Measurements from ENCODE around the gene LPAR1.
A peak's percentile ranks its signal among the peaks of the same experiment; 100 is the strongest.

DNA sequence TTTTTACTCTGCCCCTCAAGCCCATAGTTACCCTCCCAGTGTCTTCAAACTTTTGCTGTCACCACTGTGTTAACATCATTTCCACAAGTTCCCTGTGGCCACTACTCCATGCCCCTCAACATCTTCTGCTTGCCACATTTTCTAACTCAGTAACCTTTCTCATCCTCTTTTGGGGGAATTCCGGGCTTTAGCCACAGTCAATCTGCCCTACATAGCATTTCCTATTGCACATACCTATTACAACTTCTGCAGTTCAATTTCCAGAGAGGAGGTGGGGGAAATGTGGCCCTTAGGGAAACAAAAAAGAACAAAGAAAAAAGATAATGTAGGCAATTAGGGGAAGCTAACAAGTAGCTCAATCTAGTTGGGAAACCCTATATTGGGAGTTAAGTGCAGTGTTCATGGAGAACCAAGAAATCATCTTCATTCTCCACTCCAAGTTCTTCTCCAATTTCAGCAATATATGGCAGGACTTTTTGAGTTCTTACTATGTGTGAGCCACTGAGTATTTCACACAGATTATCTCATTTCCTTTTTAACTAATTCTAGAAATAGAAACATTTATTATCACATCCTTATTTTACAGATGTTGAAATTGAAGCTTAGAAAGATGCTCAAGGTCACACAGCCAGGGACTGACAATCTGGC is 40.2 kb upstream of the LPAR1 start:
- TF ChIP-seq BHLHE40 (IDR thresholded peaks at IDR 0.05; ENCODE audit: borderline replicate concordance in 1 of 2, low read depth in 2 of 2, low read length in 1 of 2) = no peak
- TF ChIP-seq, protein P1, sequence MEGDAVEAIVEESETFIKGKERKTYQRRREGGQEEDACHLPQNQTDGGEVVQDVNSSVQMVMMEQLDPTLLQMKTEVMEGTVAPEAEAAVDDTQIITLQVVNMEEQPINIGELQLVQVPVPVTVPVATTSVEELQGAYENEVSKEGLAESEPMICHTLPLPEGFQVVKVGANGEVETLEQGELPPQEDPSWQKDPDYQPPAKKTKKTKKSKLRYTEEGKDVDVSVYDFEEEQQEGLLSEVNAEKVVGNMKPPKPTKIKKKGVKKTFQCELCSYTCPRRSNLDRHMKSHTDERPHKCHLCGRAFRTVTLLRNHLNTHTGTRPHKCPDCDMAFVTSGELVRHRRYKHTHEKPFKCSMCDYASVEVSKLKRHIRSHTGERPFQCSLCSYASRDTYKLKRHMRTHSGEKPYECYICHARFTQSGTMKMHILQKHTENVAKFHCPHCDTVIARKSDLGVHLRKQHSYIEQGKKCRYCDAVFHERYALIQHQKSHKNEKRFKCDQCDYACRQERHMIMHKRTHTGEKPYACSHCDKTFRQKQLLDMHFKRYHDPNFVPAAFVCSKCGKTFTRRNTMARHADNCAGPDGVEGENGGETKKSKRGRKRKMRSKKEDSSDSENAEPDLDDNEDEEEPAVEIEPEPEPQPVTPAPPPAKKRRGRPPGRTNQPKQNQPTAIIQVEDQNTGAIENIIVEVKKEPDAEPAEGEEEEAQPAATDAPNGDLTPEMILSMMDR (IDR thresholded peaks at IDR 0.05 in 2 of 3, conservative IDR thresholded peaks at IDR 0.05 in 1 of 3; ENCODE audit: control insufficient read depth in 2 of 3, extremely low read depth in 1 of 3, insufficient read depth in 1 of 3, low read depth in 3 of 3, low read length in 3 of 3) = no peak
- TF ChIP-seq EZH2 (IDR thresholded peaks at IDR 0.05; ENCODE audit: borderline replicate concordance, control insufficient read depth, low read depth, low read length) = no peak
- TF ChIP-seq SRF (IDR thresholded peaks at IDR 0.05; ENCODE audit: low read depth in 2 of 2, low read length in 2 of 2) = no peak
- TF ChIP-seq IRF4 (IDR thresholded peaks at IDR 0.05; ENCODE audit: low read depth, low read length) = no peak
- TF ChIP-seq MEF2A (IDR thresholded peaks at IDR 0.05; ENCODE audit: insufficient read depth, low read depth, low read length) = peak; percentile 94
- no peak for TF ChIP-seq CEBPB (IDR thresholded peaks at IDR 0.05; ENCODE audit: borderline replicate concordance in 1 of 2, low read depth in 2 of 2, low read length in 2 of 2)
- no peak for TF ChIP-seq SREBF2 (IDR thresholded peaks at IDR 0.05; ENCODE audit: low read length)
- TF ChIP-seq YY1 (IDR thresholded peaks at IDR 0.05; ENCODE audit: low read depth, low read length) = no peak
- no peak for TF ChIP-seq RFX5 (IDR thresholded peaks at IDR 0.05; ENCODE audit: low read depth, low read length)

Measured in GM12878 (cell line).